SK-N-SH (cell line): ENCODE data around the gene TRIM46.

Source experiments
- CTCF ChIP-seq: fragments of 200-600 bp; sonication (generic); IDR thresholded peaks from 2 replicates; pipeline ENCODE4 v1.6.1; 2017; ENCODE audit warnings: antibody characterized with exemption, mild to moderate bottlenecking, moderate library complexity
- EP300 ChIP-seq, 2 experiments: IDR thresholded peaks; 2 replicates each; pipeline versions ENCODE4 v1.4.0 to v1.6.1; 2012; ENCODE audit warnings: borderline replicate concordance in 1 of 2, low read depth in 1 of 2, low read length in 1 of 2
- EZH2phosphoT487 ChIP-seq: fragments of 200-600 bp; sonication (generic); IDR thresholded peaks from 2 replicates; pipeline ENCODE4 v1.6.1; 2017; ENCODE audit warnings: low read depth, mixed run types, mild to moderate bottlenecking, antibody characterized with exemption, moderate library complexity, borderline replicate concordance
- FOXM1 ChIP-seq: IDR thresholded peaks from 2 replicates; pipeline ENCODE4 v1.4.0; 2012; ENCODE audit warnings: low read depth, mild to moderate bottlenecking
- MAX ChIP-seq: IDR thresholded peaks from 2 replicates; pipeline ENCODE4 v1.4.0; 2012; ENCODE audit warnings: low read depth
- RAD21 ChIP-seq: IDR thresholded peaks from 2 replicates; pipeline ENCODE4 v1.6.1; 2012; ENCODE audit warnings: mild to moderate bottlenecking, low read length
- REST ChIP-seq: IDR thresholded peaks from 2 replicates; pipeline ENCODE4 v1.6.1; 2012; ENCODE audit warnings: mild to moderate bottlenecking, low read depth, low read length, moderate library complexity
- SIN3A ChIP-seq: IDR thresholded peaks from 2 replicates; pipeline ENCODE4 v1.6.1; 2012; ENCODE audit warnings: low read depth, mild to moderate bottlenecking, low read length, moderate library complexity, borderline replicate concordance
- SMC3 ChIP-seq: IDR thresholded peaks from 2 replicates; pipeline ENCODE4 v1.6.1; 2012; ENCODE audit warnings: low read depth, low read length, improper control_type of control experiment
- TAF1 ChIP-seq: IDR thresholded peaks from 2 replicates; pipeline ENCODE4 v1.6.1; 2012; ENCODE audit warnings: low read depth, mild to moderate bottlenecking, low read length, moderate library complexity, borderline replicate concordance
- USF2 ChIP-seq: fragments of 150-350 bp; IDR thresholded peaks from 2 replicates; pipeline ENCODE4 v1.6.1; 2017; ENCODE audit warnings: antibody characterized with exemption, low read length, low read depth, borderline replicate concordance

DNA sequence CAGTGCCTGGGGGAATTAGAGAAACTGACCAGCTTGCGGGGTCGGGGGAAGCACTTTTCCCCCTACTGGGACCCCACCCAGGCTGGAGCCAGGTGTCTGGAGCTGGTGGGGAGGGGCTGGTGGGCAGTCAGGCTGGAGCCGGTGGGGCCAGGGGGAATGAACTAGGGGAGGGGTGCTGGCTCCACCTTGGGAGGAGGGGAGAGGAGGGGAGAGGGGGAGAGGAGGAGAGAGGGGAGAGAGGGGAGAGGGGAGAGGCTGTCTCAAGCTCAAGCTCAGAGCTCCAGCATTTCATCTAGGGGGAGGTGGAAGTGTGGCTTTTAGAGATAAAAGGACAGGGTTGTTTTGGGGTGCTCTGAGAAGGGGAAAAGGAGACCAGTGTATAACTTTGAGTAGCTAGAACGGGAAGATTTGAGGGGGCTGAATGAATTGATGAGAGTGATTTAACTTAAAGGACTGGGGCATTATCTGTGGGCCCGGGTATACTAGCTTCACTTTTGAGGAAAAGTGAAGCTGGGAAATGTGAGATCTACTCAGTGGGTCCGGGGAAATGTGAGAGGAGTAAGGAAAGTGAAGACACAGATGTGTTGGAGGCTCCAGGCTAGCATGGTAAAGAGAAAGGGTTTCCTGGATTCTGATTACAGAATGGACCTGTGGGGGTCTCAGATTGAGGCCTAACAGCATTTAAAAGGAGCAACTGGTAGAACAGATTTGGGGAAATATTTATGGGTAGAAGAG is 43.2 kb upstream of the TRIM46 start:
- TF ChIP-seq USF2 (no peak), CTCF (no peak), SMC3 (no peak), MAX (no peak), EP300 (IDR thresholded peaks at IDR 0.05; ENCODE audit: borderline replicate concordance in 1 of 2, low read depth in 1 of 2, low read length in 1 of 2) (no peak), TAF1 (no peak), REST (no peak), RAD21 (no peak), EZH2phosphoT487 (no peak), SIN3A (no peak), FOXM1 (no peak)
